B cell (primary cell): Measurements from ENCODE around the gene SCML1.

Experiments used
- EZH2 ChIP-seq: IDR thresholded peaks from 2 replicates; pipeline ENCODE4 v1.6.1; 2012; ENCODE audit warnings: borderline replicate concordance, low read depth, mild to moderate bottlenecking, moderate library complexity, low read length; ENCODE audit not compliant: insufficient read depth, poor library complexity, severe bottlenecking
- TF ChIP-seq, protein P1 (sequence below): fragments of 200-600 bp; IDR thresholded peaks from one replicate; pipeline ENCODE4 v1.8.0; 2022; ENCODE audit warnings: antibody characterized with exemption, mild to moderate bottlenecking

DNA sequence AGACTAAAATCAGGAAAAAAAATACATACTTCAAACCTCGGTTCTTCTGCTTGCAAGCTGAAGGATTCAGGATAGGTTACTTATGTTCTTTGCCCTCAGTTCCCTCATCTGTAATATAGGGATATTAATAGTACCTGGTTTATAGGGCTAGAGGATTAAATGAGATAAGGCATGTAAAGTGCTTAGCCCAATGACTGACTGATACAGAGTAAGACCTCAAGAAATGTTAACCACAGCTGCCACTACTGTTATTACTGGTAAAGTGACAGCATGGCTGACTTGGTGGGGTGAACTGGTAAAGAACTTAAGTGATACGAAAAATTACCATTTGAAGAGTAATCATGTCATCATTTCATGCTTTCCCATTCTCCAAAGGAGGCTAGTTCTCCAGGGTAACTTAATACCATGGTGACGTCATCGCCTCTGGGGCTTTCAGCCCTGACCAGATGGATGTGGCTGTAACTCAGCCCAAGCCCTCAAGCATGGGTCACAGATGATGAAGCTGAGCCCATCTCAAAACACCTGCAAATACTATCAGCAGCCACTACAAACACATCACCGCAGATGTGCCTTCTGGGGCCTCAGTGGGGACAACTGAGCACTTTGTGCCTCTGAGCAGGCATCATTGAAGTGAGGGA, 44.5 kb upstream of the SCML1 start:
- TF ChIP-seq, protein P1, sequence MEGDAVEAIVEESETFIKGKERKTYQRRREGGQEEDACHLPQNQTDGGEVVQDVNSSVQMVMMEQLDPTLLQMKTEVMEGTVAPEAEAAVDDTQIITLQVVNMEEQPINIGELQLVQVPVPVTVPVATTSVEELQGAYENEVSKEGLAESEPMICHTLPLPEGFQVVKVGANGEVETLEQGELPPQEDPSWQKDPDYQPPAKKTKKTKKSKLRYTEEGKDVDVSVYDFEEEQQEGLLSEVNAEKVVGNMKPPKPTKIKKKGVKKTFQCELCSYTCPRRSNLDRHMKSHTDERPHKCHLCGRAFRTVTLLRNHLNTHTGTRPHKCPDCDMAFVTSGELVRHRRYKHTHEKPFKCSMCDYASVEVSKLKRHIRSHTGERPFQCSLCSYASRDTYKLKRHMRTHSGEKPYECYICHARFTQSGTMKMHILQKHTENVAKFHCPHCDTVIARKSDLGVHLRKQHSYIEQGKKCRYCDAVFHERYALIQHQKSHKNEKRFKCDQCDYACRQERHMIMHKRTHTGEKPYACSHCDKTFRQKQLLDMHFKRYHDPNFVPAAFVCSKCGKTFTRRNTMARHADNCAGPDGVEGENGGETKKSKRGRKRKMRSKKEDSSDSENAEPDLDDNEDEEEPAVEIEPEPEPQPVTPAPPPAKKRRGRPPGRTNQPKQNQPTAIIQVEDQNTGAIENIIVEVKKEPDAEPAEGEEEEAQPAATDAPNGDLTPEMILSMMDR = no peak
- no peak for TF ChIP-seq EZH2
